GM11168 (cell line): ENCODE measurements around the gene RAD51B.
"Not testable (repeated sequence)": the region's sequence is repeated elsewhere in the genome, so short reads cannot be mapped to it uniquely, and the experiment has no call there.

Experiments
- in situ Hi-C: fragments of 300-500 bp; cut with MboI; formaldehyde crosslinking; loops from one replicate; pipeline ENCODE4 v1.12.0; 2022; ENCODE audit warnings: low sequenced_read_pairs; ENCODE audit not compliant: unreplicated experiment

The RAD51B gene

DNA sequence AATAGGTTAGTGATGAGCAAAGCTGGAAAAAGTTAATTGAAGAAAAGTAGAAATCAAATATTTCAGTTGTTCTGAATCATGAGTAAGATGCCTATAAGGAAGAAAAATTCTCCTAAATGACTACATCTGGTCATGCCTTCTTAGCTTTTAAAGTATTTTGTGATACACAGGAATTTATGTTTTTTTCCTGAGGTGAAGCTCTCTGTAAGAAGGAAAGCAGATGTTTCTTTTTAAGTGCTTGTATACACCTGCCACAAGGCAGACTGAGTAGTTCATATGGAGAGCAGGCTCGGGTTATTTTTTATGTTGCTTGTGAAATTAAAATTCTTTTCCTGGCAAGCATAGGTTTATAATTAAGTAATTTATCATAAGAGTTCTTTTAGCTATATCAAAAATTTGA, 275.2 kb downstream of the RAD51B start:
- in situ Hi-C loops: no loop called here

DNA sequence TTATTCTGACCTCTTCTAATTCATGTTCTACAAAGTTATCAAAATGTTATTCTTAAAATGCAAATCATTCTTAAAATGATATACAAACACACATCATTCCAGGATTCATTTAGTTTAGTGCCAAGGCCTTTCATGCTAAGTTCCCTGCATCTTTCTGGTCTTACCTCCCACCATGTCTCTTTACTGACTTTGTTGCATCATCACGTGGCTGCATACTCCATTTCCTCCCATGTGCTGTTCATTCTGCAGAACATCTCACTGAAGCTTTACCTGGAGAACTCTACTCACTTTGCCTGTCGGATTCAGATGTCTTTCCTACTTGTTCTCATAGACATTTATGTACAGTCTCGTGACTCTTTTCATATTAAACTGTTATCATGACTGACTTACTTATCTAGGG, 278.1 kb downstream of the RAD51B start:
- in situ Hi-C loops: no loop called here

DNA sequence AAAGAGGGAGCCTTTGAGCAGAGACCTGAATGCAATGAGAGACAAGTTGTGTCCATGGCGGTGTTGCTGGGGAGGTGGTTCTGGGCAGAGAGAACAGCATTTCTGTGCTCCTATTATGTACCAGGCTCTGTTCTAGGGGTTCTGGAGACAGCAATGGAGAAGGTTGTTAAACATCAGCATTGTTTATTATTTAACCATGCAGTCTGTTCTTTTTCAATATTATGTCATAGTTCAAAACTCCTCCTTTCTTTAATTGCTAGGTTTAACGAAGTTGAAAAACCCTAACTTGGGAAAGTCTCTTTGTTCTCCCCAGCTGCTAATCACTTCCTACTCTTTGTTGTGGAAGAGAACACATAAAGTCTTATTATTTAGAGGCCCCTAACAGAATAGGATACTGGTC, 279.3 kb downstream of the RAD51B start:
- in situ Hi-C loops: no loop called here

DNA sequence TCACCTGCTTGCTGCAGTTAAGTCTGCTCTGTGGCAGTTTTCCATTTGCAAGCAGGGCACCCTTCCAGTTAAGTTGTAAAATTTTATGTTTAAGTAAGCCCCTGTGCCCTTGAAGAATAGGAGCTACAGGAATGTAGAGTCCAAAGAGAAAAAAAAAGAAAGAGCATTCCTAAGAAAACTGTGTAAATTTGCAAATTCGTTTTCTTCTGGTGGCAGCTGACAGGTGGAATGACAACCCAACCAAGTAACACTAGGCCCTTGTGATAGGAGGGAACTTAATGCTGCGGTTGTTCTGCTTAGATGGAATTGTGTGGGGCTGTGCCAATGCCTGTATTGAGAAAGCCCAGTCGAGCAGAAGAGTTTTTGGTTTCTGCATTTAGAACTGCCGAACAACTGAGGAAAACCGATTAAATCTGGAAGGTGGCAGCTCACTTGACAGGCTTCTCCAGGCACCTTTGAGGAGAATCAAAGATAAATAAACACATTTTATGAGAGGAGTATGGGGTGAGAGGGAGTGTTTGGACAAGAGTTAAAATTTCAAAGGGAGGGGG, 280.0 kb downstream of the RAD51B start:
- in situ Hi-C loops: no loop called here

GRCh38 chr14:68101715-68102301, 282.2 kb downstream of the RAD51B start:
- in situ Hi-C loops: not testable (repeated sequence)

DNA sequence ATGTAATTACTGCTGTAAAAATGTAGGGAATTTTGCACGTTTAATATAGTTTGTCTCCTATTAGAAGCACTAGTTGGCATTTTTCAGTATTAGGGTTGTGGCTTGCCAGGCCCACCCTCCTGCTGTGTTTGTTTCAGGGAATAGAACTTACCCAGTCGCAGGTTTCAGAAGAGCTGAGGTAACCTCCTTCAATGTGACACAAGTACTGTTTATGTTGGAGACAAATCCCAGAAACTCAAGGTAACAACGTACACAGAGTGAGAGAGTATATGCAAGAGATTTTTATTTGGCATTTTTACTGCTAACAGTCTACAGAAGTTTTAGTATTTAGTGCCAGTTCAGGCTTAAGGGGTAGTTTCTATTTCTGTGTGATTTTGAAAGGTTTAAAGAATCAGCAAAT, 284.3 kb downstream of the RAD51B start:
- in situ Hi-C loops: no loop called here

- in situ Hi-C loops: no loop called here
Observed at GRCh38 chr14:68104518-68104917, 284.9 kb downstream of the RAD51B start.

- in situ Hi-C loops: no loop called here
Observed at GRCh38 chr14:68105816-68106215, 286.2 kb downstream of the RAD51B start.

DNA sequence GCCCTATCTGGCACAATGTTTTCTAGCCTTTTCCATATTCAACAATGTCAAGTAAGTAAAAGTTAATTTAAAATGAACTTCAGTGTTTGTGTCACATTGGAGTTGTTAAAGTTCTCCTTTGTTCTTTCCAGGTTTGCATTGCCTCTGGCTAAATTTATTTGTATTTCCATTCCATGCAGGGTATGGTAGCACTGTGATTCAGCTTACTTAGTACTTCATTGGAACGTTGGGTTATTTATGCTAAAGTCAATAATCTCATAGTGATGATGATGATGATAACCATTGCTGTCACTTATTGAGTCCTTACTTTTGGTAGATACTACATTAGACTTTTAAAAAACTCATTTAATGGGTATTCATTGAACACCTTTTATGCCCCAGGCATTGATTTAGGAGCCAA, 286.9 kb downstream of the RAD51B start:
- in situ Hi-C loops: no loop called here

GRCh38 chr14:68106905-68107304, 287.3 kb downstream of the RAD51B start:
- in situ Hi-C loops: no loop called here

DNA sequence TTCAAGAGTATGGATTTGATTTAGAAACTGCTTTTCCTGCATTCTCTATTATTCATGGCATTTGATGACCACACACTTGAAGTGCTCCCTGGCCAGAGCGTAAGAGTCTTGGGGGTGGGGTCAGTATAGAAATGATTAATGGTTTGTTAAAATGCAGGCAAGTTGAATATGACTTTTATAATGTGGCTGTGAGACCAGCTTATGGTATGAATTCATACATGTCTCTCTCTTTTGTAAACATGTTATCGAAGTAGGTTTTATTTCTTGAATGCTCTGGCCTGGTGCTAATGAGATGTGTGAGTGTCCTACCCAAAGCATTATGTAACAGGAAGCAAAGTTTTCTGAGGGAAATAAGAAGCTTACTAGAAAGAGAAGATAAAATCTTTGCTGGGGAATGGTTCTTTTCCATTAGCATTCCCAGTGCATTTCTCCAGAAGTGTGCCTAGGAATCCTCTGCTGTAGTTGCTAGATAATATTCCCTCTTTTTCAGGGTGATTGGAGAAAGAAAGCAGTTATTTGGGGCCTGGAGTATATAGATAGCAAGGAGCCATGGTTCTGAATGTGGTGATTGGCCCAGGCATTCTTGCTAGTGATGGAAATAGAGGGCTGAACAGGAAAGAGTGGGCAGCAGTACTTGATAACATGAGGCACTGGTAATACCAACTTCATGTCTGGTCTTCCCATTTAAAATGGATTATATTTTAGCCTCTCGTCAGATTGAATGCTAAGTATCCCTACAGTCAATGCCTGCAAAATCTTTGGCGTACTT, 289.7 kb downstream of the RAD51B start:
- in situ Hi-C loops: no loop called here

- in situ Hi-C loops: no loop called here
Observed at GRCh38 chr14:68111097-68111852, 291.7 kb downstream of the RAD51B start.

DNA sequence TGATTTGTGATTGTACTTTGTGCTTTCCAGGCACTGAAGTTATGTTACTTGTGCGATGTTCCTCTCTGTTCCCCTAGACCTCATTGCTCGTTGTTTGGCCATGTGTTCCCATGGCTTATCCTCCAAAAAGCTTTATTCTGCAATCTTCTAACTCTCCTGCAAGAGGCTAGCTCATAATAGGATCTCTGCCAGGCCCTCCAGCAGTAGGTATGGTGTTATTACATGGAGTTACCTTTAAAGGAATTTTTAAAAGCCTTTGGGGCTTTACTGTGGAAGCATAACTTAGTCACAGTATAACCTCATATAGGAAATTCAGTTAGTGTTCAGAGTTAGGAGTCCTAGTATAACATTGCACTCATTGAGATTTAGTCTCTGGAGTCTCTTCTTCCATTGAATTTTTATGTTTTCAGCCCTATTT, 292.3 kb downstream of the RAD51B start:
- in situ Hi-C loops: no loop called here

GRCh38 chr14:68112442-68112841, 292.9 kb downstream of the RAD51B start:
- in situ Hi-C loops: no loop called here

DNA sequence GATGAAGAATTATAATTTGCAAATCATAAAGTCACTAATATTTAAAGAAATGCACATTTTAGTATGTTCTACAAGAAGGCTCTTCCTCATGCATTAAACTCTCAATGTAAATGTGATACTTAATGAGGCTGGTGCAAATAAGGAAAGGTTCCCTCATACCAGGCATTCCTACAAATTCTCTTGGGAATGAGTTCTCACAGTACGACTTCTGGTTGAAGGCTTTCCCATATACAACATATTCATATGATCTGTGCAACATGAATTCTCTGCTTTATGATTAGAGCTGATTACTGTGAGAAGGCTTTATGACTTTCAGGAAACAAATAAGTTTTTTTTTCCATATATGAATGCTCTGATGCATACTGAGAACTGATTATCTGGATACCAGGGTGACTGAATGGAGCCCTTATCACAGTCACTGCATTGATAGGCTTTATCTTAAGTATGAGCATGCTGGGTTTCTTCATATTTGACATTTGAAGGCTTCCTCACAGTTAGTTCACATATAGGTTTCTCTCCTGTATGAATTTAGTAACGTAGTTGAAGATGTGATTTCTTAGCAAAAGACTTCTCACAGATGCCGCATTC, 293.9 kb downstream of the RAD51B start:
- in situ Hi-C loops: no loop called here

DNA sequence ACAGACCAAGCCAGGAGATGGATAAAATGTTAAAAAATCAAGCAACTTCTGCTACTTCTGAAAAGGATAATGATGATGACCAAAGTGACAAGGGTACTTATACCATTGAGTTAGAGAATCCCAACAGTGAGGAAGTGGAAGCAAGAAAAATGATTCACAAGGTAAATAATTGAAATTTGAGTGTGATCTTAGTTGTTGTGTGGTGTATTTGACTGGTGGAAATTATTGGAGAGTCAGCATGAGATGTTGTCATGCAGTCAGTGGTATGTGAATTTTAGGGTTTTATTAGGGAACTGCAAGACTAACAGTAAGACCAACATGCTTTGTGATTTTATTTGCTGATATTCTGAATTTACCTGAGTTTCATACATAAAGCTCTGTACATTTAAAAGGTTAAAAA, 296.4 kb downstream of the RAD51B start:
- in situ Hi-C loops: not testable (repeated sequence)

GRCh38 chr14:68122651-68123050, 303.1 kb downstream of the RAD51B start:
- in situ Hi-C loops: no loop called here

GRCh38 chr14:68124050-68124449, 304.5 kb downstream of the RAD51B start:
- in situ Hi-C loops: no loop called here

DNA sequence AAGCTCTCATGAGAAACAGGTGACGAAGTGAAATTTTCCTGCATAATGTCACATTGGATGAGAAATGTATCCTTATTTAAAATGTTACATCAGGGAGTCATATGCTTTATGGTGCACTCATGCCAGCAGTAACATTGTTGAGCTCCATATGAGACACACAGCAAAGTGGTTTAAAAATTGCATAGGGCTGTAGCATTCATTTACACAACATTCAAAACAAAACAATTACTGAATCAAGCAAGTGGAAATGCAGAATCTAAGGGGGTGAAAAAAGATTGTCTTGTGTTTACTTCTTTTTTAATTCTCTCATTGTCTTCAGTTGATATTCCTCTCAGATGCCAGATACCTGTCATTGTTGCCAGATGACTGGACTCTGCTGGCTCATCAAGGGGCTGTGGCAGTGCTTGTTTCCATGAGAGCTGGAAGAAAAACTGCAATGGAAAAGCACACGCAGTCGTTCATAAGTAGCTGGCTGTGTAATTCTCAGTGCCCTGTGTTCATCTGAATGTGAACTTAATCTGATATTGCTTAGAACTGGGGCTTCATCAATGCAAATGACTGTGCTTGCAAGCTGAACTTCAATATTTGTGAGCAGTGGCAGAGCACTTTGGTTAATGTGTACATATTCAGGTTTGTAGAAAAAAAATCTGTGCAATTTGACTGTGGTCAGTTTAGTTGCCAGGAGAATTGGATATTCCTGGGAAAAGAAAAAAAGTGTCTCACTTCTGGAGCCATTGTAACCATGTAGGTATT, 305.6 kb downstream of the RAD51B start:
- in situ Hi-C loops: no loop called here

DNA sequence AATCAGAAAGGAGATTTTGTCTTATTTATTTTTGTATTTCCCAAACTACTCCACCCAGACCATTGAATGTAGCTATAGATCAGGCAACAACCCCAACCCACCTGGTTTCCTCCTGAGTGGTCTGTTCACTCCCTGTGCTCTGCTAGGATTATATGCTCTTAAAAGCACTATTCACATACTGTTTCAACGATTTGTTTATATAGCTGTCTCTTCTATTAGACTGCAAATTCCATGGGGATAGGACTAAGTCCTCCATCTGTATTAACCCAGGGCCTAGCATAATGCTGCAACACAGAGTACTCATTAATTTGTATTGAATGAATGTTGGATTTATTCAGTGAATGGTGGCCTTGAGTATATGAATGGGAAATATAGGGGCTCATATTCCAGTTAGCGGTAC, 307.6 kb downstream of the RAD51B start:
- in situ Hi-C loops: no loop called here
